AG09309 (cell line): ENCODE data around the gene TOMM34.

Experiments
- DNase-seq: peaks from one replicate; pipeline ENCODE4 v3.0.0-alpha.2; 2010; ENCODE audit warnings: low read depth
- H3K4me3 ChIP-seq: 2 replicates; pipeline ENCODE4 v1.5.1; 2011; ENCODE audit warnings: mild to moderate bottlenecking, low read depth, low read length, moderate library complexity; ENCODE audit not compliant: control insufficient read depth
- TF ChIP-seq, protein P1 (sequence below): IDR thresholded peaks from 2 replicates; pipeline ENCODE4 v1.5.1; 2011; ENCODE audit warnings: mild to moderate bottlenecking, low read depth, low read length, inconsistent platforms; ENCODE audit not compliant: insufficient read depth, control insufficient read depth; ENCODE audit errors: missing control alignments

The TOMM34 gene, protein sequence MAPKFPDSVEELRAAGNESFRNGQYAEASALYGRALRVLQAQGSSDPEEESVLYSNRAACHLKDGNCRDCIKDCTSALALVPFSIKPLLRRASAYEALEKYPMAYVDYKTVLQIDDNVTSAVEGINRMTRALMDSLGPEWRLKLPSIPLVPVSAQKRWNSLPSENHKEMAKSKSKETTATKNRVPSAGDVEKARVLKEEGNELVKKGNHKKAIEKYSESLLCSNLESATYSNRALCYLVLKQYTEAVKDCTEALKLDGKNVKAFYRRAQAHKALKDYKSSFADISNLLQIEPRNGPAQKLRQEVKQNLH

DNA sequence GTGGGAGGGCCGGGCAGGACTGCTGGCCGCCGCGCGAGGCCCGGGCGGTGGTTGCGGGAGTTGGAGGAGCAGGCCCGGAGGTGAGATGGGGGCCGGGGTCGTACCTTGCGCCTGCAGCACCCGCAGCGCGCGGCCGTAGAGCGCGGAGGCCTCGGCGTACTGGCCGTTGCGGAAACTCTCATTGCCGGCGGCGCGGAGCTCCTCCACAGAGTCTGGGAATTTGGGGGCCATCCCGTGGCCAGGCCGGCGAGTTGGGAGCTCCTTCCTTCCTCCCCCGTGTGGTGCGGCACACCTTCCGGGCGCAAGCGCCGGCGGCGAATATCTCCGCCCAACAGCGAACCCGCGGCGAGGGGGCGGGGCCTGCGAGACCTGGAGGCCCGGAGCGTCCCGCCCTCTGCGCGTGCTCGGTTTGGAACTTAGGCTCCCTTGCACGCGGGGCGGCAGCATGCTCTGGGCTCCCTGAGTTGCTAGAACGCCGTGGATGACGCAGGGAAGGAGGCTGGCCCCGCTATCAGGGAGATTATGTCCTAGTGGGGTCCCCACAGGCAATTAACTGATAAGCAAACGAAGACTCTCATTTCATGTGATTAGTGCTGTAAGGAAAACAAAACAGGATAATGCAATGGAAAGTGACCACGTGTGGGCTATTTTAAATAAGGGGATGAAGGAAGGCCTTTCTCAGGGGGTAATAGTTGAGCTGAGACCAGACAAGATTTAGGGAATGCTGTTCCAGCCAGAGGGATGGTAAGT is at the start of gene TOMM34:
Gene TOMM34, minus strand, starts transcription at position 295 of the 750 bp plus-strand sequence. Its CDS starts 64 bp downstream, at position 231.
- DNase-seq, result peak; percentile 46
- TF ChIP-seq, protein P1, sequence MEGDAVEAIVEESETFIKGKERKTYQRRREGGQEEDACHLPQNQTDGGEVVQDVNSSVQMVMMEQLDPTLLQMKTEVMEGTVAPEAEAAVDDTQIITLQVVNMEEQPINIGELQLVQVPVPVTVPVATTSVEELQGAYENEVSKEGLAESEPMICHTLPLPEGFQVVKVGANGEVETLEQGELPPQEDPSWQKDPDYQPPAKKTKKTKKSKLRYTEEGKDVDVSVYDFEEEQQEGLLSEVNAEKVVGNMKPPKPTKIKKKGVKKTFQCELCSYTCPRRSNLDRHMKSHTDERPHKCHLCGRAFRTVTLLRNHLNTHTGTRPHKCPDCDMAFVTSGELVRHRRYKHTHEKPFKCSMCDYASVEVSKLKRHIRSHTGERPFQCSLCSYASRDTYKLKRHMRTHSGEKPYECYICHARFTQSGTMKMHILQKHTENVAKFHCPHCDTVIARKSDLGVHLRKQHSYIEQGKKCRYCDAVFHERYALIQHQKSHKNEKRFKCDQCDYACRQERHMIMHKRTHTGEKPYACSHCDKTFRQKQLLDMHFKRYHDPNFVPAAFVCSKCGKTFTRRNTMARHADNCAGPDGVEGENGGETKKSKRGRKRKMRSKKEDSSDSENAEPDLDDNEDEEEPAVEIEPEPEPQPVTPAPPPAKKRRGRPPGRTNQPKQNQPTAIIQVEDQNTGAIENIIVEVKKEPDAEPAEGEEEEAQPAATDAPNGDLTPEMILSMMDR, result no peak
- H3K4me3 ChIP-seq, result peak within 1 kb of the TSS; percentile 68

DNA sequence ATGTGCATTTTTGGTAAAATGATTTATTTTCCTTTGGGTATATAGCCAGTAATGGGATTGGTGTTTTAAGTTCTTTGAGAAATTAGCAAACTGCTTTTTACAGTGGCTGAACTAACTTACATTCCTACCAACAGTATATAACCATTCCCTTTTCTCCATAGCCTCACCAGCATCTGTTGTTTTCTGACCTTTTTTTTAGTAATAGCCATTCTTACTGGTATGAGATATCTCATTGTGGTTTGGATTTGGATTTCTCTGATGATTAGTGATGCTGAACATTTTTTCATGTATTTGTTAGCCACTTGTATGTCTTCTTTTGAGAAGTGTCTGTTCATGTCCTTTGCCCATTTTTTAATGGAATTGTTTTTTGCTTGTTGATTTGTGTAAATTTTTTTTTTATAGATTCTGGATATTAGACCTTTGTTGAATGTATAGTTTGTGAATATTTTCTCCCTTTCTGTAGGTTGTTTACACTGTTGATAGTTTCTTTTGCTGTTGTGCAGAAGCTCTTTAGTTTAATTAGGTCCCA is 48.4 kb upstream of the TOMM34 start:
- H3K4me3 ChIP-seq, result no peak overlapping the region
- DNase-seq, result no peak
- TF ChIP-seq, protein P1, result no peak

DNA sequence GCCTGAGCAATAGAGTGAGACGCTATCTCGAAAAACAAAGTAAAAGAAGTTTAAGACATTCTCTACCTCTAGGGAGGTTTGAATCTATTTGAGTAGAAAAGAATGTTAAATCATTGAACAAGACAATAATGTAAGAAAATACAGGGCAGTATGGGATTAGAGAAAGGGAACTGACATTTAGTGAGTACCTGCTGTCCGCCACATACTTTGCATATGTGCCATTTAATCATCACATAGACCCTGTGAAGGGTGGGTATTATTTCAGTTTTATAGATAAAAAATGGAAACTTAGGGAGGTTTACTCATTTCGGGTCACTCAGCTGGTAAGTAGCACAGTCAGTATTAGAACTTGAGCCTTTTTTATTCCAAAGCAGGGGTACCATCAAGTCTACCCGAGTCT is 37.5 kb upstream of the TOMM34 start:
- TF ChIP-seq, protein P1, result no peak
- no peak overlapping the region for H3K4me3 ChIP-seq
- DNase-seq, result no peak

DNA sequence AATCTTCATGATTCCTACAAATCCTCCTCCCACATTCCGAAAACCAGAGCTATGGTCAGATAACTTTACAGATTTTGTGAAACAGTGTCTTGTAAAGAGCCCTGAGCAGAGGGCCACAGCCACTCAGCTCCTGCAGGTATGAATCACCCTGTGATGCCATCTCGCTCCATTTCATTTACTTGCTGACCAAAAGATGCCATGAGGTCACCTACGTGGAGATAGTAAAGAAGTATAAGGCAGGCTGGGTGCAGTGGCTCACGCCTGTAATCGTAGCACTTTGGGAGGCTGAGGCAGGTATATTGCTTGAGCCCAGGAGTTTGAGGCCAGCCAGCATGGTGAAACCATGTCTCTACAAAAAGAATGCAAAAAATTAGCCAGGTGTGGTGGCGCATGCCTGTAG is 37.0 kb upstream of the TOMM34 start:
- H3K4me3 ChIP-seq, result no peak overlapping the region
- no peak for DNase-seq
- TF ChIP-seq, protein P1, result no peak

DNA sequence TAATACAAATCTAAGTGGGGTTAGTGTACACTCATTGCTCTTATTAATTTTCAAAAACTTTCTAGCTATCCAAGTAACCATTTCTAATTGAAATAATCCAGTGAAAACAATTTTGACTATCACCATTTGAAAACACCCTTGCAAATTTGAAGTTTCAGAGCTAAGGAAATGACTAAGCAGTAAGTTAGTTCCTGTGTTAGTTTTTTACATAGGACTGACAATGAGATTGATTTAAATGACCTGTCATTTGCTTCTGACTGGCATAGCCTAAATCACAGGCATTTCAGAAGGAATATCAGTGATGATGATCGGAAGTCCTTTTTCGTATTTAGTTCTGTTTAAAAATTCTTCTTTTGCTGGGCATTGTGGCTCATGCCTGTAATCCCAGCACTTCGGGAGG is 33.1 kb upstream of the TOMM34 start:
- no peak overlapping the region for H3K4me3 ChIP-seq
- DNase-seq, result no peak
- TF ChIP-seq, protein P1, result no peak

DNA sequence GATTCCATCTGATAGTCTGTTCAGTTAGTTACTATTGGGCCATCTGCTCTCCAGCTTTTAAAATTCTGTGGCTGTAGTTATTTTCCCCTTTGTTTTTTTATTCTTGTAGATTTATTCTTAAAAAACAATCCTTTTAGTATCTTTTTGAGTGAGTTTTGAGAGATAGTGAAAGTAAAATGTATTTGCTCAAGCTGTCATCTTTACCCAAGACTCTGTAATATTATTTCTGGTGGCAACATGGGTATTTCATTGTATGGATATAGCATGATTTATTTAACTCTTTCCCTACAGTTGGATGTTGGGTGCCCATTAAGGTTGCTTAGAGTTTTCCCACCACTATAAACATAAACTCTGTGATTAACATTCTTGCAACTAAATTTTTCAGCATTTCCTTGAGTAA is 30.8 kb upstream of the TOMM34 start:
- H3K4me3 ChIP-seq, result no peak overlapping the region
- DNase-seq, result no peak
- TF ChIP-seq, protein P1, result no peak
